Liver (tissue), 9 donors: ENCODE measurements around the gene HGS. TPM values are rescaled to one million over a fixed set of nuclear protein-coding genes. Genes with fewer than 3 reads are reported as not detected.
A peak's percentile ranks its signal among the peaks of the same experiment; 100 is the strongest.

Source experiments
- DNase-seq: peaks from one replicate; pipeline ENCODE4 v3.0.0-alpha.2; 2017; ENCODE audit warnings: low spot score
- H3K27ac ChIP-seq, 2 donors: one replicate each; pipeline ENCODE4 v1.7.0; 2013; ENCODE audit warnings: inconsistent platforms in 2 of 2, low read length in 2 of 2, control low read depth in 1 of 2, low read depth in 1 of 2, mild to moderate bottlenecking in 1 of 2
- H3K27me3 ChIP-seq, 4 donors: one replicate each; pipeline versions ENCODE4 v1.6.1 to v1.7.0; 2013; ENCODE audit warnings: low read length in 3 of 4, inconsistent platforms in 1 of 4, mild to moderate bottlenecking in 1 of 4, moderate library complexity in 1 of 4; ENCODE audit not compliant: control insufficient read depth in 4 of 4, insufficient read depth in 4 of 4
- H3K36me3 ChIP-seq, 4 donors: one replicate each; pipeline versions ENCODE4 v1.6.1 to v1.7.0; 2013; ENCODE audit warnings: low read length in 3 of 4, mild to moderate bottlenecking in 3 of 4, low read depth in 1 of 4, moderate library complexity in 1 of 4; ENCODE audit not compliant: control insufficient read depth in 4 of 4, insufficient read depth in 3 of 4
- H3K4me1 ChIP-seq, 4 donors: one replicate each; pipeline versions ENCODE4 v1.6.1 to v1.7.0; 2013; ENCODE audit warnings: low read length in 3 of 4, mild to moderate bottlenecking in 3 of 4, moderate library complexity in 1 of 4; ENCODE audit not compliant: control insufficient read depth in 4 of 4, insufficient read depth in 4 of 4
- H3K4me3 ChIP-seq, 3 donors: one replicate each; pipeline versions ENCODE4 v1.6.1 to v1.7.0; 2013; ENCODE audit warnings: low read length in 3 of 3, control low read depth in 1 of 3, low read depth in 1 of 3, mild to moderate bottlenecking in 1 of 3
- H3K9ac ChIP-seq, 2 donors: one replicate each; pipeline ENCODE4 v1.7.0; 2013; ENCODE audit warnings: low read length in 2 of 2, mild to moderate bottlenecking in 2 of 2, moderate library complexity in 2 of 2, control low read depth in 1 of 2, low read depth in 1 of 2
- H3K9me3 ChIP-seq, 4 donors: one replicate each; pipeline versions ENCODE4 v1.6.1 to v1.7.0; 2013; ENCODE audit warnings: low read length in 3 of 4; ENCODE audit not compliant: control insufficient read depth in 4 of 4
- FOXA2 ChIP-seq: IDR thresholded peaks from 2 replicates; pipeline ENCODE4 v1.6.1; 2016; ENCODE audit warnings: antibody characterized with exemption
- GABPA ChIP-seq, 2 donors: IDR thresholded peaks in 1 of 2; conservative IDR thresholded peaks in 1 of 2; 2 replicates each; pipeline ENCODE4 v1.6.1; 2016; ENCODE audit warnings: antibody characterized with exemption in 2 of 2, mild to moderate bottlenecking in 1 of 2, moderate library complexity in 1 of 2
- YY1 ChIP-seq: IDR thresholded peaks from 2 replicates; pipeline ENCODE4 v1.6.1; 2016; ENCODE audit warnings: antibody characterized with exemption, mild to moderate bottlenecking
- WGBS: extraction: QIAGEN DNeasy Blood & Tissue Kit; methylation state at CpG from one replicate; pipeline ENCODE4 v1.1.7; 2013; 5-methylcytosine and 5-hydroxymethylcytosine counted together
- polyA plus RNA-seq, 2 donors: library from polyadenylated mRNA; stranded (reverse) in 1 of 2; unstranded in 1 of 2; fragments of 200-250 nt in 1 of 2; fragments of >200 nt in 1 of 2; fragmentation: Nextera tagmentation in 1 of 2; extraction: Ambion mirVana in 1 of 2; gene quantifications; one replicate each; pipeline versions ENCODE4 v1.2.1 to v1.2.3, GENCODE V29; 2013 to 2015
- total RNA-seq, 2 donors: library from RNA; depleted of rRNA; stranded (reverse); fragments of >200 nt; gene quantifications; one replicate each; pipeline ENCODE4 v1.2.3, GENCODE V29; 2014
- TF ChIP-seq, protein P1 (sequence below): fragments of 150-350 bp; IDR thresholded peaks from 2 replicates; pipeline ENCODE4 v1.5.1; 2017; ENCODE audit warnings: improper control_type of control experiment, low read depth, low read length; ENCODE audit not compliant: missing input control
- TF ChIP-seq, protein P2 (sequence below): IDR thresholded peaks from 2 replicates; pipeline ENCODE4 v1.6.1; 2016; ENCODE audit warnings: antibody characterized with exemption
- TF ChIP-seq, protein P3 (sequence below): IDR thresholded peaks from 2 replicates; pipeline ENCODE4 v1.6.1; 2016; ENCODE audit warnings: antibody characterized with exemption
- donor health status: healthy.
- donor health status: healthy.
- donor health status: healthy.
- donor health status: healthy.
- donor health status: healthy.

The HGS gene
- total and polyA plus RNA-seq, 4 donors = 21.8 to 31.6 (median 28.2) TPM

DNA sequence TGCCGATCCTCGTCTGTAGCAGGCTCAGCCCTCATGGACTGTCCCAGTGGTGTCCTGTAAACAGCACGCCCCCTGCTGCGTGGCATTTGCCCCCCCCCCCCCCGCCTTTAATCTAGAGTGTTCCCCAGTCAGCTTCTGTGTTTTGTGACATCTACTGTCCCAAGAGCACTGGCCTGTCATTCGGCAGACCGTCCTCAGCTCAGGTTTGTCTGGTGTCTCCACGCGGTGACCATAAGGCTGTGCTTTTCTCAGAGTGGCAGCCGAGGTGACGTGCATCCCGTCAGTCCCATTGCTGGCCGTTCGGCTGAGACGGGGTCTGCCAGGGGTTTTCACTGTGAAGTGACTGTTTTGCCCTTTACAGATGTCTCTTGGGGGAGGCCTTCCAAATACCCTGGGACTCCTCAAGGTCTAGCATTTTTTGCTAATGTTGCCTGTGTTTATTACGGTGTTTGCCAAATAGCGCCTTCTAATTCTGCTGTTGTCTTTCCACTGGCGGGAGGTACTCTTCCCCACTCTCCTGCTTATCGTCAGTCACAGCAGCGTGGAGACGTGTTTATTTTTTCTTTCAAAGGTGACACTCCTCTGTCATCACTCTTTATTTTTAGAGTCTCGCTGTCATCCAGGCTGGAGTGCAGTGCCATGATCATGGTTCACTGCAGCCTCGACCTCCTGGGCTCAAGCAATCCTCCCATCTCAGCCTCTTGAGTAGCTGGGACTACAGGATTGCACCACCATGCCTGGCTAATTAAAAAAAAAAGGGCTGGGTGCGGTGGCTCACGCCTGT lies 13.6 kb downstream of the HGS start:
- DNase-seq = no peak
- H3K27ac ChIP-seq = no peak overlapping the region
- no peaks in the 10 kb centered on the region for H3K9me3 ChIP-seq
- no peak overlapping the region for H3K4me3 ChIP-seq
- H3K4me1 ChIP-seq = peaks cover 4 to 19% (median 18%) of the 10 kb centered on the region in 4 donors
- peaks cover 18 to 77% (median 23%) of the 10 kb centered on the region in 4 donors for H3K36me3 ChIP-seq
- H3K9ac ChIP-seq = no peak overlapping the region
- H3K27me3 ChIP-seq = no peaks in the 10 kb centered on the region
- TF ChIP-seq, protein P1, sequence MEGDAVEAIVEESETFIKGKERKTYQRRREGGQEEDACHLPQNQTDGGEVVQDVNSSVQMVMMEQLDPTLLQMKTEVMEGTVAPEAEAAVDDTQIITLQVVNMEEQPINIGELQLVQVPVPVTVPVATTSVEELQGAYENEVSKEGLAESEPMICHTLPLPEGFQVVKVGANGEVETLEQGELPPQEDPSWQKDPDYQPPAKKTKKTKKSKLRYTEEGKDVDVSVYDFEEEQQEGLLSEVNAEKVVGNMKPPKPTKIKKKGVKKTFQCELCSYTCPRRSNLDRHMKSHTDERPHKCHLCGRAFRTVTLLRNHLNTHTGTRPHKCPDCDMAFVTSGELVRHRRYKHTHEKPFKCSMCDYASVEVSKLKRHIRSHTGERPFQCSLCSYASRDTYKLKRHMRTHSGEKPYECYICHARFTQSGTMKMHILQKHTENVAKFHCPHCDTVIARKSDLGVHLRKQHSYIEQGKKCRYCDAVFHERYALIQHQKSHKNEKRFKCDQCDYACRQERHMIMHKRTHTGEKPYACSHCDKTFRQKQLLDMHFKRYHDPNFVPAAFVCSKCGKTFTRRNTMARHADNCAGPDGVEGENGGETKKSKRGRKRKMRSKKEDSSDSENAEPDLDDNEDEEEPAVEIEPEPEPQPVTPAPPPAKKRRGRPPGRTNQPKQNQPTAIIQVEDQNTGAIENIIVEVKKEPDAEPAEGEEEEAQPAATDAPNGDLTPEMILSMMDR = no peak
- TF ChIP-seq, protein P2, sequence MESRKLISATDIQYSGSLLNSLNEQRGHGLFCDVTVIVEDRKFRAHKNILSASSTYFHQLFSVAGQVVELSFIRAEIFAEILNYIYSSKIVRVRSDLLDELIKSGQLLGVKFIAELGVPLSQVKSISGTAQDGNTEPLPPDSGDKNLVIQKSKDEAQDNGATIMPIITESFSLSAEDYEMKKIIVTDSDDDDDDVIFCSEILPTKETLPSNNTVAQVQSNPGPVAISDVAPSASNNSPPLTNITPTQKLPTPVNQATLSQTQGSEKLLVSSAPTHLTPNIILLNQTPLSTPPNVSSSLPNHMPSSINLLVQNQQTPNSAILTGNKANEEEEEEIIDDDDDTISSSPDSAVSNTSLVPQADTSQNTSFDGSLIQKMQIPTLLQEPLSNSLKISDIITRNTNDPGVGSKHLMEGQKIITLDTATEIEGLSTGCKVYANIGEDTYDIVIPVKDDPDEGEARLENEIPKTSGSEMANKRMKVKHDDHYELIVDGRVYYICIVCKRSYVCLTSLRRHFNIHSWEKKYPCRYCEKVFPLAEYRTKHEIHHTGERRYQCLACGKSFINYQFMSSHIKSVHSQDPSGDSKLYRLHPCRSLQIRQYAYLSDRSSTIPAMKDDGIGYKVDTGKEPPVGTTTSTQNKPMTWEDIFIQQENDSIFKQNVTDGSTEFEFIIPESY = no peak
- no peak for TF ChIP-seq FOXA2
- 90% methylated on average over 25 of the region's 25 CpGs for whole genome bisulfite sequencing

DNA sequence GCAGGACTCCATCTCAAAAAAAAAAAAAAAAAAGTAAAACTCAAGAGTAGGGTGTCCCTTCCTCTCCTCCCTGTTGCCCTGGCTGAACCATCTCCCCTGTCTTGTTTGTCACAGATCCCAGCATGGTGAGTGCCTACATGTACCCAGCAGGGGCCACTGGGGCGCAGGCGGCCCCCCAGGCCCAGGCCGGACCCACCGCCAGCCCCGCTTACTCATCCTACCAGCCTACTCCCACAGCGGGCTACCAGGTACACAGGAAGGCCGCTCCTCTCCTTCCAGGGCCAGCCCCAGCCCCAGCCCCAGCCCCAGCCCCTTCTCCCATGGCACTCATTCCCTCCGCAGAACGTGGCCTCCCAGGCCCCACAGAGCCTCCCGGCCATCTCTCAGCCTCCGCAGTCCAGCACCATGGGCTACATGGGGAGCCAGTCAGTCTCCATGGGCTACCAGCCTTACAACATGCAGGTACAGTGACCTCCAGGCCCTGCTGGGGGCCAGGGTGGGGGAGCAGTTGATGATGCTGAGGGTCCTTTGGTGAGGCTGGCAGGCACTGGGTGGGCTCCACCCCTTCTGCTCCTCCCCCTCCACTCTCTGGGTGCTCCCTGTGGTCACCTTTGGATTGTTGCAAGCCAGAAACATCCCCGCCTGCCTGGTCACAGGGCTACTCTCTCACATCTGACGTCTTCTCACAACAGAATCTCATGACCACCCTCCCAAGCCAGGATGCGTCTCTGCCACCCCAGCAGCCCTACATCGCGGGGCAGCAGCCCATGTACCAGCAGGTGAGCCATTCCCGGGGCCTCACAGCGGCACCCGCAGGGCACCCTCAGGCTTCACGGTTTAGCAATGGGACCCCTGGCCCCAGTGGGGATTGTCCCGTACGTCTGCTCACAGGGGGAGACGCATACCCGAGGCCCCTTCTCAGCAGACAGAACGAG lies 16.8 kb downstream of the HGS start:
- Histone ChIP-seq H3K27ac (no peak overlapping the region), H3K9ac (no peak overlapping the region), H3K9me3 (no peaks in the 10 kb centered on the region), H3K4me1 (peaks cover 7 to 38% (median 30%) of the 10 kb centered on the region in 4 donors), H3K27me3 (no peaks in the 10 kb centered on the region), H3K36me3 (peaks cover 13 to 49% (median 16%) of the 10 kb centered on the region in 4 donors), H3K4me3 (no peak overlapping the region)
- no peak for DNase-seq
- TF ChIP-seq, protein P3, sequence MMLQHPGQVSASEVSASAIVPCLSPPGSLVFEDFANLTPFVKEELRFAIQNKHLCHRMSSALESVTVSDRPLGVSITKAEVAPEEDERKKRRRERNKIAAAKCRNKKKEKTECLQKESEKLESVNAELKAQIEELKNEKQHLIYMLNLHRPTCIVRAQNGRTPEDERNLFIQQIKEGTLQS = no peak
- TF ChIP-seq YY1 = no peak
- WGBS = 92% methylated on average over 25 of the region's 25 CpGs

DNA sequence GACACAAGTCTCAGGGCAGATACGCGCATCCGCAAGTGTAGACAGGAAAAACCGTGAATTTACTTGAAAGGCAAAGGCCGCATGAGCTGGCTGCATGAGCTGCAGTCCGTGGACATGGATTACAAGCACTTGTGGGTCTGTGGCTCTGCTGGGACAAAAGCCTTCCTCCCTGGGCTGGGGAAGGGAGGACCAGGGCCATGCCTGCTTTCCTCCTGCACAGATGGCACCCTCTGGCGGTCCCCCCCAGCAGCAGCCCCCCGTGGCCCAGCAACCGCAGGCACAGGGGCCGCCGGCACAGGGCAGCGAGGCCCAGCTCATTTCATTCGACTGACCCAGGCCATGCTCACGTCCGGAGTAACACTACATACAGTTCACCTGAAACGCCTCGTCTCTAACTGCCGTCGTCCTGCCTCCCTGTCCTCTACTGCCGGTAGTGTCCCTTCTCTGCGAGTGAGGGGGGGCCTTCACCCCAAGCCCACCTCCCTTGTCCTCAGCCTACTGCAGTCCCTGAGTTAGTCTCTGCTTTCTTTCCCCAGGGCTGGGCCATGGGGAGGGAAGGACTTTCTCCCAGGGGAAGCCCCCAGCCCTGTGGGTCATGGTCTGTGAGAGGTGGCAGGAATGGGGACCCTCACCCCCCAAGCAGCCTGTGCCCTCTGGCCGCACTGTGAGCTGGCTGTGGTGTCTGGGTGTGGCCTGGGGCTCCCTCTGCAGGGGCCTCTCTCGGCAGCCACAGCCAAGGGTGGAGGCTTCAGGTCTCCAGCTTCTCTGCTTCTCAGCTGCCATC lies 17.7 kb downstream of the HGS start:
- no peaks in the 10 kb centered on the region for H3K9me3 ChIP-seq
- peaks cover 11 to 47% (median 16%) of the 10 kb centered on the region in 4 donors for H3K36me3 ChIP-seq
- H3K4me3 ChIP-seq = peak overlapping the region in 2 of 3 donors; percentile 89 to 96
- H3K27ac ChIP-seq = peak overlapping the region; percentile 27 to 95
- H3K4me1 ChIP-seq = peaks cover 7 to 38% (median 30%) of the 10 kb centered on the region in 4 donors
- DNase-seq = peak; percentile 67
- H3K27me3 ChIP-seq = no peaks in the 10 kb centered on the region
- WGBS = 72% methylated on average over 23 of the region's 23 CpGs
- no peak overlapping the region for H3K9ac ChIP-seq
- TF ChIP-seq GABPA (IDR thresholded peaks at IDR 0.05 in 1 of 2, conservative IDR thresholded peaks at IDR 0.05 in 1 of 2) = no peak
